ENCODE measurements around the gene SLC43A1.

Gene SLC43A1

DNA sequence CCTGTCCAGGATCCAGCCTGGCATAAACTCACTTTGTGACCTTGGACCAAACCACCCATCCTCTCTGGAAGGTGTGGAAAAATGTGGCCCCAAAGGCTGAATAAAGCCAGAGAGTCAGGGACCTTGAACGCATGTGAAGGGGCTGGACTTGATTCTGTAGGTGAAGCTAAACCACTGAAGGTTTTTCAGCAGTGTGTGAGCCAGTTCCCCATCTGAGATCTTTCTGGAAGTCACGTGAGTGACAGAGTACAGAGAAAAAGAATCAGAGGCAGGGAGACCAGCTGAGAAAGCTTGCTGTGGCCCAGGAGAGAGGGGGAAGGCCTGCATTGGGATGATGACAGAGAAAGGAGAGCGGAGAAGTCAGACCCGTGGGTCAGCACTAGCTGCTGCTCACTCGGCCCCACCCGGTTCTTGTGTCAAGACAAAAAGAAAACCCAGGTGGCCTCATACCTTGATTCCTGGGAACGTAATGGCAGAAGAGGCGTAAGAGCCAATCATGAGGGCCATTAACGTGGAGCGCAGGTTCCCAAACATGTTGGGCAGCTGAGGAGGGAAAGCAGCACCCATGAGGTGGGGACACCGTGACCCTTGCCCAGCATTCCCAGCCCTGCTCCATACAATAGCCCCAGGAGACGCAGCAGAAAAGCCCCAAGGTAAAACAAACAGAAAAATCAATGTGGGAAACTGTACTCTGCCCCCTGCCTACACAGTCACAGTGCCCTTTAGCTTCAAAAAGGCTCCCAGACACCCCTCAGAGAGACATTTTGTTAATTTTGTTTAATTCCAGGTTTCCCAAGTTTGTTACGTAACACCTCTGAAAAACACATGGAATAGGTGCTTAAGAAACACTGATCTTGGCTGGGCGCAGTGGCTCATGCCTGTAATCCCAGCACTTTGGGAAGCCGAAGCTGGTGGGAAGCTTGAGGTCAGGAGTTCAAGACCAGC is 17.9 kb downstream of the SLC43A1 start:
- no peak for DNase-seq (ENCODE audit: low spot score)

DNA sequence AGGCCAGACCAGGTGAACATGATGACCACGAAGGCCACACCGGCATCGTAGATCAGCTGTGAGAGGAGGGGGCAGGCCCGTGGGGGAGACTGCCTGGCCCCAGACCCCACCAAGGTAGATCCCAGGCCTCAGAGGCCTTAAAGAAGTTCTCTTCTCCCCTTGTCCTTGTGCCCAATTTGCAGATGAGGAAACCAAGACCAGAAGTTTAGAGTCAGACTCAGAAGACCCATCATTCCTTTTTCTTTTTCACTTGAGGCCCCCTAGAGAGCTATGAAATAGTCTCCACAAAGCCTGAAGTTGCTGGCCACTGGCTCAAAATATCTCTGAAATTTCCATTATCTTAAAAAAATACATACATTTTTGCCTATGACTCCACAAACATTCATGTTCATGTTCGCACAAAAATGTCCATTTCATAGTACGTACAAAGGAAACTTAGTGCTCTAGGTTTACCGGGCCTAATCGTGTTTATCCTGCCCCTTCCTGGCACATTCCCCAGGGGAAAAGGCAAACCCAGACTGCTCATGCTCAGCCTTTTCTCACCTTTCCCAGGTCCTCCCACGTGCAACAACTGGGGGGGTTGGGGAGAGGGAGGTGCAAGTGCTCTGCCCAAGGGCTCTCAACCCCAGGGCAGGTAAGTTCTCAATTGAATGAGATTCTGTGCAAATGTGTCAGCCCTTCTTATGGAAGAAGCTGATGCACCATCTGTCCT is 19.2 kb downstream of the SLC43A1 start:
- no peak for DNase-seq (ENCODE audit: low spot score)

DNA sequence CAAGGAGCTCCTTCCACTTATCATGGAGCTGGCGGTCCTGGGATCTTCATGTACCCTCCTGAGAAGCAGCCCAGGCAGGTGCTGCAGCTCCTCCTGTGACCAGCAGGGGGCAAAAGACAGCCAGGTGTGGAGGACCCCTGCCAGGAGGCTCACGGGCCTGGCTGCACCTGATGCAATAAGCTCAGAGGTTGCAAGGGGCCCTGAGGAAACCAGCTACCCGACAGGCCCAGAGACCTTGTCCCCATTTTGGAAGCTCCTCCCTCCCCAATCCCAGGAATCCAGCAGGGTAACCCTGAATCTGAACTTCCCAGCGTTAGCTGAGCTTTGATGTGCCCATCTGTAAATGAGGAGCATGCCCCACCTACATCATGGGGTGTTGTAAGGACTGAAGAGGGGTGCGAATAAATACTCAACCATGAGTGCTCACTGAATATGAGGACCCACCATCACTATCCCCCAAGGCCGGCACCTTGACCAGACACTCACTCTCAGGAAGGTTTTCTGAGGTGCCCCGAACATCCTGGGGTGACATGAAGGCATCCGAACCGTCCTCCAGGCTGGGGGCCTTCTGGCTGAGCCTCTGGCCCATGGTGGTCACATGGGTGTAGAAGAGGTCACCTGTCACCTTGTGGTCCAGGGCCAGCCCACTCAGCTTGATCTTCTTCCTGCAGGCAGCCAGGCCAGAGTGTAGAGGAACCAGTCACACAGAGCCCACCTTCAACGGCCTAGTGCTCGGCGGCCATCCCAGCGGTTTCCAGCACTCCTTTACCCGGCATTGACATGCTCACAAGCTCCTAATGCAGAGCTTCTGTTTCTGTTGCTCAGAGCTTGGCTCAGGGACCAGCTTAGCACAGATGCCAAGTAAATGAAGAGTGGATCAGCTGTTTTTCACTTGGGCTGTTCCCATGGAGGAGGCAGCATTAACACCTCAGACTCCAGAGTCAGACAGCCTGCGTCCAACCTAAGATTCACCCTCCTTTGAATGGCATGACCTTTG is 21.7 kb downstream of the SLC43A1 start:
- no peak for DNase-seq (ENCODE audit: low spot score)

DNA sequence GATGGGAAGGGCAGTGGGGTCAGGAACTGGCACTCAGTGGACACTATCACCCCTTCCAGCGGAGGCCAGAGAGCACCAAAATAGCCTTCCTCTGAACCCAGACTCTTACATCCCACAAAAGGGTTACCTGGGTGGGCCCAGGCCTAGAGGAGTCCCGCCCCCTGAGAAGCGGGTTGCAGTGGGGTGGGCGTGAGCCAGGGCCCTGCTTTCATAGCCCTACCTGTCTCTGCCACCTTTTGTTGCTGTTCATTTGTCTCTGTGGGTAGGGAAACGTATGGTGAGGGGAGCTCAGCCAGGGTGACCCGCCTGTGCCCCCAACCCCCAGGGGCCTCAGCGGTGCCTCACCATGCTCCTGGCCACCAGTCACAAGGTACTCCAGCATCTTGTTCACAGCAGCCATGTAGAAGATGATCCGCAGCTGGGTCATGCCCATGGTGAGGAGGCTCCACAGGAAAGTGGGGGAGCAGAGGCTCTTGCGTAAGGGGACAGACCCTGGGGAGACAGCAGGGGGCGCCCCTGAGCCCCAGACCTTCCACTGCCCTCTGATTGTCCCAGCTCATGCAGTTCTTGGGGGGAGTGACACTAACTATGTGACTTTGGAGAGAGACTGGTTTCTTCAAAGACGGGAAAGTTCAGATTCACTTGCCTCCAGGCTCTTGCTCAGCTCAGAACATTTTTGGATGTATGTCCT is 24.0 kb downstream of the SLC43A1 start:
- DNase-seq (ENCODE audit: low spot score), result no peak

DNA sequence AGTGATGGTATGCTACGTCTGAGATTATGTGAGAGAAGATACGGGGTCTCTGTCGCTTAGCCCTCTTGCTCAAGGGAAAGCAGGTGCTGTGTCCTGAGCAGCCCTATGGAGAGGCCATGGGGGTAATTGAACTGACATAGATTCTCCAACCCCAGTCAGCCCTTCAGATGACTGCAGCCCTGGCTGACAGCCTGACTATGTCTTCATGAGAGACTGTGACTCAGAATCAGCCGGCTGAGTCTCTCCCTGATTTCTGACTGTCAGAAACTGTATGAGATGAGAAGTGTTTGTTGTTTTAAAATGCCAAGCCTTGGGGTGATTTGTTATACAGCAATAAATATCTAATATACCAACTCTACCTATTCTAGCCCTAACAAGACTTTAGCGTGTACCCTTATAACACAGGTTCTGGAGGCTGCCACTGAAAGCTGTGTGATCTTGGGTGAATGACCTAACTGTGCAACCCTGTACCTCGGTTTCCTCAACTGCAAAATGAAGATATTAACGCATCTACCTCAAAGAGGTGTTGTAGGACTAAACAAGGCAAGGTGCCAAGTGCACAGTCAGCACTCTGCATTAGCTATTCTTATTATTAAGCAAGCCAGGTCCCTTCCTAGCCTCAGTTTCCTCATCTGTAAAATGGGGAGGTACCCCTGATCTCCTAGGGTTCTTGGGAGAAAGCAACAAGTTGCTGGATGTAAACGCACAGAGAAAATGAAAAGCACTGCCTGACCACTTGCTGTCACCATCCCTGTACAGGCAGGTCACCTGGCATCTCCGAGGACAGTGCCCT is 24.9 kb downstream of the SLC43A1 start:
- DNase-seq (ENCODE audit: low spot score), result no peak

DNA sequence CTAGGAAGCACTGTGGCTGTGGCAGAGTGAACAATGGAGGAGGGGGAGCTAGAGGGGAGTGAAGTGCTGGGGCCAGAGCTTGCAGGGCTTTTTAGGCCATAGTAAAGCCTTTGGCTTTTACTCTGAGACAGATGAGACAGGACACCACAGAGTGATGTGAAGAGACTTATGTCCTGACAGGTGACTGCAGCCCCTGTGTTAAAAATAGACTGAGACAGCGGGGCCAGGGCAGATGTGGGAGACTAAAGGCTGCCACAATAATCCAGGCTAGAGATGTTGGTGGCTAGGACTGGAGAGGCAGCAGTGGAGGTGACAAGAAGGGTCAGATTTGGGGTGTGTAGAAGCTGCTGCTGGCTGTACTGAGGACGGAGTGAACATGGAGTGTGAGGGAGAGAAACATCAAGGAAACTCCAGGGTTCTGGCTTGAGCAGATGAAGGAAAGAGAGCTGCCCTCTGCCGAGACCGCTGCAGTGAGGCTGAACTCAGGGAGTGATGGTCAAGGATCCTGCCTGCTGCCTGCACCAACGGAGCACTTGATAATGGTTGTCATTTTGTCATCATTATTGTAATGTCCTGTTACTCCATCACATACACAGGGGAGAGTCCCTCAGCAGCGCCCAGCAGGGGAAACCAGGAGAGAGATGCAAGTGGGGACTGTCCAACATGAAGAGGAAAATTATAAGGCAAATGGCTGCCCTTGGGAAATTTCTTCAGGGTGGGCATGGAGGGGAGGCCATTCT is 27.4 kb downstream of the SLC43A1 start:
- DNase-seq (ENCODE audit: low spot score), result no peak

DNA sequence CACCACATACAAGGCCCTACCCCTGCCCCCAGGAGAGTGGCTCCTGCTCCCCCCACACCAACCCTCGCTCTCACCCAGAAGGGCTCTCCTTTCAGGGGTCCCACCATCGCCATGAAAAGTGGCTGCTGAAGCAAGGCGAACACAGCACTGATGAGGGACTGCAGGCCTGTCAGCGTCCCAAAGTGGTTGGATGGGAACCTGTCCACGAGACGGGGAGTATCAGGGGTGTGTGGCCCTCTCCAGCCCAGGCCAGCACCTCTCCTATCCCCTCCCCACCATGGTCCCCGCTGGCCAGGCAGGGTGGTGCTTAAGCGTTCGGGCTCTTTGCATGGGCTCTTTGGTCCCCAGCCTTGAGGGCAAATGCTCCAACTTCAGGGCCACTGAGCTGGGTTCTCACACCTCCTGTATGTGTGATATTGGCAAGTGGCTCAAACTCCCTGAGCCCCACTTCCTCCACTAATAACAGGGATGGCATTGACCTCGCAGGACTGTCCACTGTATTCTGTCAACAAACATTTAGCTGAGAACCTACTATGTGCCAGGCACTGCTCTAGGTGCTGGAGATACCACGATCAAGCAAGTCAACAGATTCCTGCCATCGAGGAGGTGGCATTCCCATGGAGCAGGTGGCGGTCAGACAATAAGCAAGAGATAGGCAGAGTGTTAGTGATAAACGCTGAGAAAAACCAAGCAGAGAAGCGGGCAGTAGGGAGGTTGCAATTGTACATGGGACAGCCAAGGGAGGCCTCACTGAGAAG is 28.3 kb downstream of the SLC43A1 start:
- DNase-seq (ENCODE audit: low spot score), result no peak

DNA sequence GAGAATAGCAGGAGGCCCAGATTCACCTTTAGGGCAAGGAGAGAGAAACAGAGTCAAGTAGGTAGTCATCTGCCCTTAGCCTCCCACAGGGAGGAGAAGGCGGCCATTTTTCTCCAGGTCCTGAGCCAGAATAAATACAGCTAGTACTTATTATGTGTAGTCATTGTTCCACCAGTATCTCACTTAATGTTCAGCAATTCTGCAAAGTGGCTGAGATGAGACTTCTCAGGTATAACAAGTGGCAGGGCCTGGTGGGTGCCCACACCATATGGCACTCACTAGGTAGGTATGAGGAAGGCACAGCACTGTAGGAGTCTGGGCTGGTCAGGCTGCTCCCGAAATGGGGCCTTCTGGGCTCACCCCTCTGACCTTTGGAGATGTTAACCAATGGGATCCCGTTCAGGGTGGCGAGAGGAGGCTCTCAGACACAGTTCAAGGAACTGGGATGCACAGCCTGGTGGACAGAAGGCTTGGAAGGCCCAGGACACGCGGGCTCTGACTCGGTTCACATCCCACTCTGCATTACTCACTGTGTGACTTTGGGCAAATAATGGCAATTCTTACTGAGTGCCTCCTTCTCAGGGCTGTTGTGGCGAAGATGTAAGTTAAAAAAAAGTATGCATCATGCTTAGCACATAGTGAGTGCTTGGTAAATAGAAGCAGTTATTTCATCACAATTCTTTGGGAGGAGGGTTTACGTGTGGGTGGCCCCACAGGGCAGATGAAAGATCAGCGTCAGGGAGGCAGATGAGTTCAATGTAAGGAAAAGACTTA is 30.1 kb downstream of the SLC43A1 start:
- DNase-seq (ENCODE audit: low spot score), result no peak

DNA sequence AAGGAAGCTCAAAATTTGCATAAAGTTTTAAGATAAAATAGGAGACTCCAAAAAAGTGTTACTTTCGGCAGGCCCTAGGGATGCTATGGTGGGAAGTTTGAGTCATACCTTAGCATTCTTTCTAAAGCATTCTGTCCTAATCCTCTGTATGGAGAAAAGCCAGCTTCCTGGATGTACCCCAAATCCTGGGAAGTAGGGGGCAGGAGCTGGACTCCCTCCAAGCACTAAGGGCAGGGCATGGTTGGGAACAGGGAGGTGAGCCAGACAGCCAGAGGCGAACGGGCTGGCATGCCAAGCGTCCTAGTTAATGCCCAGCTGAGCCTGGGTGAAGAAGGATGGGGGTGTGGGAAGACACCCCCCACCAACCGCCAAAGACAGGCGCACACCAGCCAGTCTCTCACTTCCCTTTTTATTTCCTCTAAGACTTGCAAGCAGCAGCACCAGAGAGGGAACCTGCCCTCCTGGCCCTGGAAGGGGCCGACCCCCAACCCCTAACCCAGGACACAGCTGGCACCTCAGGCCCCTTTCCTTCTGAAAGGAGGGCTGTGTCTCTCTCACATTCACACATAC is 31.3 kb downstream of the SLC43A1 start:
- DNase-seq (ENCODE audit: low spot score), result no peak

DNA sequence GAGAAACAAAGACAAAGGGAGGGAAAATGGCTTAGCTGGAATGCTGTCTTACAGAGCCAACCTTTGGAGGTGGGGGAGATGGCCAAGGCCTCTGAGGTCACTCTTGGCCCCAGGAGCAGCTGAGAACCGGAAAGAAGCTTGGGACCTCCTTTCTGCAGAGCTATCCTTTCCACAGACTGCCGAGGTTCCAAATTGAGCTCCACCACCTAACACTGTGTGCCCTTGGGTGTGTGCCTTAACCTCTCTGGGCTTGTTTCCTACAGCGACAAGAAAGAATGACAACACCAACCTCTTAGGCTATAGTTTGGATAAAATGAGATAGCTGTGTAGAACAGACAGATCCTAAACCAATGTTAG is 32.0 kb downstream of the SLC43A1 start:
- DNase-seq (ENCODE audit: low spot score), result no peak

DNA sequence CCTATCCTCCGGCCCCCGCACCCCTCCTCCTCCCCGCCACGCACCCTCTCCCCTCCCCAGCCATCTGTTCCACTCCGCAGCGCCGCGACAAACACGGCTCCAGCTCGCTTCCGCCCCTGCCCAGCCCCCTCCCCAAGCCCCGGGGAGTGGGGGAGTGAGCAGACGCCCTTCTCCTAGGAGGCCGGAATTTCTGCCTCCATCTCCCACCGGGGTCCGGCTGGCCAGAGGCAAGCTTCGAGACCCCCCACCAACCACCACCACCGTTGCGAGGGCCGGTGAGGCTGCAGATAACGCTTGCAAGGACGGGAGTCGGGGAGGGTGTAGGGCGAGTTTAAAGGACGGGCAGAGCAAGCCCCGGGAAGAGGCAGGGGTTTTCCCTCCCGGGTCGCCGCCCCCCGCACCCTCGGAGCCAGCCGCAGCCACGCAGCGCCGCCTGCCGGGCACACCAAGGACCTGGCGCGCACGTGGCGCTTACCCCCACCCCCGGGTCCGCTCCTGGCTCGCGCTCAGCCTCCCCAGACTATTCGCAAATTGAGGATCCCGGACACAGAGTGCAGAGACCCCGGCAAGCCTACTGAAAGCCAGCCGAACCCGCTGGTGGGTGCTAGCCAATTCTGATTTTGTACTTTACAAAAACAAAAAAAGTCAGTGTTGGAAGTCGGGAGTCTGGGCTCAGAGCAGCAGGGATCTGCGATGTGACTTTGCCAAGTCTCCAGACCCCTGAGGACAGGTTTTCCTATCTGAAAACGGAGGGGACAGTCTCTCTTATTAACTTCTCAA is 32.5 kb downstream of the SLC43A1 start:
- DNase-seq (ENCODE audit: low spot score), result no peak

DNA sequence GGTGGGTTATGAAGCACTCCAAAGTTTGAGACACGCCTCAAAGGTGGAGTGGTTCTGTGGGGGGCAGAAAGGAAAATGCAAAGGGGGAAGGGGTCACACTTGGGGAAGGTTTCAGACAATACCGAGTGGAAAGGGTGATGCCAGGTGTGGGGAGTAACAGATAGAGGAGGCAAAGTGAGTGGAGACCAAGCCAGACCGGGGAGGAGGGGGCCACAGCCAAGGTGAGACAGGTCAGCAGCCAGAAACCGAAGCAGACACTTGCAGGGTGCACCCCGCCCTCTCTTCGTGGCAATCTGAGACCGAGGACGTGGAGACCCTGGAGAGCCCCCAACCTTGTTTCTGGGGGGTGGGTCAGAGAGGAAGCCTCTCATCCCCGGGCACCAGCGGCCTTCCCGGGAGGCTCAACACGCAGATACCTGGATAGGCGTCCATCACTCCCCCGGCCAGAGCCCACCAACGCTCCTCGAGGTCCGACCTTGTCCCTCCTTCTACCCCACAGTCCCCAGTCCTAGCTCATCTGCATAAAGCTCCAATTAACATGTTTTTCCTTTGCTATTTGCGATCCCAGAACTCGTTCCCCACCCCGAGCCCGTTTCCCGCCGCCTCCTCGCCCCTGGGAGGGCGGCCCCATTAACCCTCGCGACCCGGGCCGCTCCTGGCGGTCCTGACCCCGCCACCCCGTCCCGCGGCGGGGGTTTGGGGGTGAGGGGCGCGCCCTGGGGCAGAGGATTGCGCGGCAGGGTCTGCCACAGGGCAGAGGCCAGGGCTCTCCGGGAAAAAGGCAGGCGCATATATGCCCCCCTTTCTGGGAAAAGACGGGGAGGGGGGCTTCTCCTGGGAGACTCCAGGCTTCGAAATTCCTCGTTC is 33.4 kb downstream of the SLC43A1 start:
- DNase-seq (ENCODE audit: low spot score), result no peak

DNA sequence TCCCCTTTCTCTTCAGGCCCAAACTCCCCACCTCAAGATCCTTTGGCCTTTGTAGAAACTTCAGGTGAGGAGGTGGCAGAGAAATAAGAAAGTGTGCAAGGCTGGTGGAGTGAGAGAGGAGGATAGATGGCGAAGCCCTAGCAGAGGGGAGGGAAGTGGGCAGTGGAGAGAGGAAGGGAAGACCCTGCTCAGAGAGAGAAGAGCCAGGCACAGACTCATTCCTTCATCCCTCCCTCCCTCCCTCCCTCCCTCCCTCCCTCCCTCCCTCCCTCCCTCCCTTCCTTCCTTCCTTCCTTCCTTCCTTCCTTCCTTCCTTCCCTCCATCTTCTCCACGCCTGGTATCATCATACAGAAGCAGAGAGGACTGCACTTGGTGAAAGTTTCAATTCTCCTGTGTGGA is 34.2 kb downstream of the SLC43A1 start:
- no peak for DNase-seq (ENCODE audit: low spot score)

DNA sequence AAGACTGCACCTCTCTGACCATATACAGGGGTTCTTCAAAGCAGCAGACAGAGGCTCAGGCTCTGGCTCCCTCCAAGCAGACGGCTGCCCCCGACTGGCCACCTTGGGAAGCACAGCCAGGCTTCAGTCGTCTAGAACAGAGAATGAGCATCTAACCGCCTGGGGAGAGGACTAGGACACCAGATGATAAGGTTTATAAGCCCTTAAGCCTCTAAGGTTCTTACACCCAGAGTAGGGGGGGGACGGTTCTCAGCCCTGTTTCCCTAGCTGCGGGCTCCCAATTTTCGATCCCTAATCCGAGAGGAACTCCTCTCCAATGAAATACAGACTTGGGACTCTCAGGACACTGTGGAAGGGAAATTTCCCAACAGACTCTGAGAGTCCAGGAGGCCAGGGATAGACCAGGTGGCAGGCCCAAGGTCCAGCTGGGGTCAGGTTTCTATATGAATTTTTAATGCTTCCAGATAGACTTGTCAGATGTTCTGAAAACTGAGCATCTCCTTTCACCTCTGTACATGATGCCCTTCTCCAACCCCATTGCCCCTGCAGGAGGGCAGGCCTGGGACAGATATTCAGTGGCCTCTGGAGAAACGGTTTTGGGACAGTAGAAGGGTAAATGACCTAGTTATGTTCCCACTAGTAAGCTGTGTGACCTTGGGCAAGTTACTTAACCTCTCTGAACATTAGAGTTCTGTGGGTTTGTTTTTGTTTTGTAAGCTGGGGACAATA is 34.9 kb downstream of the SLC43A1 start:
- no peak for DNase-seq (ENCODE audit: low spot score)

DNA sequence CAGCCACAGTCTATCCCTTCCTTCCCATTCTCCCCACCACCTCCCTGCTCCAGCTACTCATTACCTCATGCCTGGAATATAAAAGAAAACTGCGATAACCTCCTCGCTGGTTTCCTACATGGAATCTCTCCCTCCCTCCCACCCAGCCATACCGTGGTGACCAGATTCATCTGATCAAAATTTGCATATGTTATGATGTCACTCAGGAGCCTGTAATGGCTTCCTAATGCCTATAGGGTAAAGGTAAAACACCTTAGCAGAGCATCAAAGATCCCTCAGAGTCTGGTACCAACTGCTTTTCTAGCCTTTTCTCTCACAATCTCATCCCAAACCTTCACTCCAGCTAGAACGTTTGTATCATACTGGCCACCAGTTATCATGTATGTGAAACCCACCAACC is 35.6 kb downstream of the SLC43A1 start:
- no peak for DNase-seq (ENCODE audit: low spot score)
